ENCODE results near the gene LRRC28. TPM values are rescaled to one million over a fixed set of nuclear protein-coding genes. Genes with fewer than 3 reads are reported as not detected.

Gene LRRC28
- polyA plus RNA-seq, 1 experiment = 23.5 TPM

DNA sequence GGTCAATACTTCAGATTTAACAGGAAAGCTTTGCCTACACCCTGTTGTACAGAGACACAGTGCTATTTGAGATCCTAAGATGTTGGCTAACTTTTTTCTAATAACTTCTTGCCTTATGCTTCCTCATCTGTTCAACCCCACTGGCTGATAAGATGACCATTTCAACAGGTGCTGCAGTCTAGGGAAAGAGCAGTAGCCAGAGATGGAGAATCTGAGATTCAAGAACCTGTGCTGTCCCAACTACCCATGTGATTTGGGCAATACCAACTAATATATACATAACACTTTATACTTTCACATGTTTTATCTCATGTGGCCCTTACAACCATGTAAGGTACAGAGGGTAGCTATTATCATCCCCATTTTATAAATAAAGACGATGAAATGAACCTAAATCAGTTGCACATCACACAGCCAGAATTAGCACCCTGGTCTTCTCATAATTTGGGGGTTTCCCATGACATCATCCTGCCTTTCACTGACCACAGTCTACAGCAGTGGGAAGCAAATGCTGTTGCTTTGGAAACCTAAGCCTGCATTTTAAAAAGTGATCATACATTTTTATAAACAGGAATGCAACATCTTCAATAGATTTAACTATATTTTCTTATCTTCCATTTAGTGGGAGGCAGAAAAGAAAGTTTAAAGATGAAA lies 11.6 kb upstream of the LRRC28 start:
- ChIA-PET POLR2A (no interaction called here), CTCF (interaction anchor here (1.3 kb wide), 1 partner anchor 139 kb away, joined by 5 read pairs; no protein-coding TSS in a partner anchor)
- Histone ChIP-seq H3K4me3 (ENCODE audit: low read depth, low read length) (no peak overlapping the region), H3K36me3 (ENCODE audit: control insufficient read depth, insufficient read depth, low read length) (0 out of 2 replicates have a peak, but pooled peaks cover 1% of the 10 kb centered on the region), H3K27me3 (ENCODE audit: control insufficient read depth, insufficient read depth, low read length) (no peaks in the 10 kb centered on the region)
- DNase-seq (ENCODE audit: low read depth) = no peak
- TF ChIP-seq, protein P1, sequence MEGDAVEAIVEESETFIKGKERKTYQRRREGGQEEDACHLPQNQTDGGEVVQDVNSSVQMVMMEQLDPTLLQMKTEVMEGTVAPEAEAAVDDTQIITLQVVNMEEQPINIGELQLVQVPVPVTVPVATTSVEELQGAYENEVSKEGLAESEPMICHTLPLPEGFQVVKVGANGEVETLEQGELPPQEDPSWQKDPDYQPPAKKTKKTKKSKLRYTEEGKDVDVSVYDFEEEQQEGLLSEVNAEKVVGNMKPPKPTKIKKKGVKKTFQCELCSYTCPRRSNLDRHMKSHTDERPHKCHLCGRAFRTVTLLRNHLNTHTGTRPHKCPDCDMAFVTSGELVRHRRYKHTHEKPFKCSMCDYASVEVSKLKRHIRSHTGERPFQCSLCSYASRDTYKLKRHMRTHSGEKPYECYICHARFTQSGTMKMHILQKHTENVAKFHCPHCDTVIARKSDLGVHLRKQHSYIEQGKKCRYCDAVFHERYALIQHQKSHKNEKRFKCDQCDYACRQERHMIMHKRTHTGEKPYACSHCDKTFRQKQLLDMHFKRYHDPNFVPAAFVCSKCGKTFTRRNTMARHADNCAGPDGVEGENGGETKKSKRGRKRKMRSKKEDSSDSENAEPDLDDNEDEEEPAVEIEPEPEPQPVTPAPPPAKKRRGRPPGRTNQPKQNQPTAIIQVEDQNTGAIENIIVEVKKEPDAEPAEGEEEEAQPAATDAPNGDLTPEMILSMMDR (IDR thresholded peaks at IDR 0.05; ENCODE audit: insufficient read depth, low read depth, low read length) = no peak

- no peak for DNase-seq (ENCODE audit: low read depth)
- Histone ChIP-seq H3K4me3 (ENCODE audit: low read depth, low read length) (no peak overlapping the region), H3K27me3 (ENCODE audit: control insufficient read depth, insufficient read depth, low read length) (no peaks in the 10 kb centered on the region), H3K36me3 (ENCODE audit: control insufficient read depth, insufficient read depth, low read length) (0 out of 2 replicates have a peak, but pooled peaks cover 1% of the 10 kb centered on the region)
- ChIA-PET POLR2A (no interaction called here), CTCF (interaction anchor here (1.2 kb wide), 1 partner anchor 142 kb away, joined by 4 read pairs; no protein-coding TSS in a partner anchor)
- TF ChIP-seq, protein P1 (IDR thresholded peaks at IDR 0.05; ENCODE audit: insufficient read depth, low read depth, low read length) = no peak
Observed at GRCh38 chr15:99241752-99242151, 9.5 kb upstream of the LRRC28 start.

DNA sequence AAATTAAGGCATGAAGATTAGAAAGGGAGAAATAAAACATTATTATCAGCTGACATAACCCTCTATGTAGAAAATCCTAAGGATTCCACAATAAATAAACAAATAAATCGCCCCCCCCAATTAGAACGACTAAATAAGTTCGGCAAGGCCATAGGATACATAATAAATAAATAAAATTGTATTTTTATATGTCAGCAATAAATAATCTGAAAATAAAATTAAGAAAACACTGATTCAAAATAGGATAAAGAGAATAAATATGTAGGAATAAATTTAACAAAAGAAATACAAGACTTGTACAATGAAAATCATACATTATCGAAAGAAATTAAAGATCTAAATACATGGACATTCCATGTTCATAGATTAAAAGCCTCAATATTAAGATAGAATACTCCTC lies 7.0 kb upstream of the LRRC28 start:
- H3K4me3 ChIP-seq (ENCODE audit: low read depth, low read length) = no peak overlapping the region
- H3K36me3 ChIP-seq (ENCODE audit: control insufficient read depth, insufficient read depth, low read length) = 0 out of 2 replicates have a peak, but pooled peaks cover 1% of the 10 kb centered on the region
- DNase-seq (ENCODE audit: low read depth) = no peak
- TF ChIP-seq, protein P1 (IDR thresholded peaks at IDR 0.05; ENCODE audit: insufficient read depth, low read depth, low read length) = no peak
- no peaks in the 10 kb centered on the region for H3K27me3 ChIP-seq (ENCODE audit: control insufficient read depth, insufficient read depth, low read length)
- CTCF ChIA-PET = no interaction called here
- POLR2A ChIA-PET = no interaction called here

DNA sequence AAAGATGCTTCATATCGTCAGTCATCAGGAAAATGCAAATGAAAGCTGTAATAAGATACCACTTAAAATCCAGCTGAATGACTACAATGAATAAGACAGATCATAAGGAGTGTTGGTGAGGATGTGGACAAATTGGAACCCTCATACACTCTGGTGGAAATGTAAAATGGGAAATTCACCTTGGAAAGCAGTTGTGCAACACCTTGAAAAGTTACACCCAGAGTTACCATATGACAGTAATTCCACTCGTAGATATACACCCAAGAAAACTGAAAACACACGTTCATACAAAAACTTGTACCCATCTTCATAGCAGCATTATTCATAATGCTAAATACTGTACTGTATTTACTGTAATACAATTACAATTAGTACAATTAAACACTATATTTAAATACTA lies 4.2 kb upstream of the LRRC28 start:
- Histone ChIP-seq H3K27me3 (ENCODE audit: control insufficient read depth, insufficient read depth, low read length) (no peaks in the 10 kb centered on the region), H3K4me3 (ENCODE audit: low read depth, low read length) (no peak overlapping the region), H3K36me3 (ENCODE audit: control insufficient read depth, insufficient read depth, low read length) (no peaks in the 10 kb centered on the region)
- DNase-seq (ENCODE audit: low read depth) = no peak
- TF ChIP-seq, protein P1 (IDR thresholded peaks at IDR 0.05; ENCODE audit: insufficient read depth, low read depth, low read length) = no peak
- CTCF ChIA-PET = interaction anchor here (0.6 to 1.0 kb wide), 3 partner anchors 142 to 495 kb away, joined by 3 read pairs; no protein-coding TSS in a partner anchor
- POLR2A ChIA-PET = no interaction called here

DNA sequence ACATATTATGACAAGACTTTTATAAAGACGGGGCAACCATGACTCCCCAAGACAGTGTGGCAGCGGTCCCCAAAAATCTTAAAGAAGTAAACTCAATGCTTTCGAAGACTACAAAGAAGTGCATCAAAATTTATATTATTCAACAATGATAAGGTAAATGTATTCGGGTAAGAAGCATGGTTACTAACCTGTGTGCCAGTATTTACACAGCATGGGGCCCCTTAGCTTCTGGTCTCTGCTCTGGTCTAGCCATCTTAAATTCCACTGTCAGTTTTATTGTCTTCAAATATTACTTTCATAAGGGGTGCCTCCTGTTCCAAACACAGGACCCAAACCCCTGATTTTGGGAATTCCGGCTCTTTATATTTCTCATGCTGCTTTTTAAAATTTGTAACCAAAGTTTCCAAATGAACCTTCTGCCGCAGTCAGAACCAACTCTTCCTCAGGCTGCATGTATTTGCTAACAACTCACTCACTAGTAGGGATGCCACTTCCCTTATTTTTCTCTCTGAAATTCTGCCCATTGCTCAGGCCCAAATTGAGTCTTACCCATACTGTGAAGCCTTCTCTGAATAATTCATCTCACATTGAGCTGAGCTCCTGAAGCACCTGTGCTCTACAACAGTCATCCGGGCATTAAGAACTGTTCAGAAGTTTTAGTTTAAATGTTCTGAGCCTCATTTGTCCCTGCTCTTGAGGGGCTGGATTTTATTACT lies 3.1 kb upstream of the LRRC28 start:
- H3K36me3 ChIP-seq (ENCODE audit: control insufficient read depth, insufficient read depth, low read length) = no peaks in the 10 kb centered on the region
- ChIA-PET POLR2A (no interaction called here), CTCF (interaction anchor here (0.6 kb wide), 1 partner anchor 142 kb away, joined by 3 read pairs; no protein-coding TSS in a partner anchor)
- DNase-seq (ENCODE audit: low read depth) = no peak
- H3K27me3 ChIP-seq (ENCODE audit: control insufficient read depth, insufficient read depth, low read length) = no peaks in the 10 kb centered on the region
- peak overlapping the region; percentile 57 for H3K4me3 ChIP-seq (ENCODE audit: low read depth, low read length)
- TF ChIP-seq, protein P1 (IDR thresholded peaks at IDR 0.05; ENCODE audit: insufficient read depth, low read depth, low read length) = no peak
